Endothelial cell of umbilical vein (primary cell): ENCODE results near the gene DAP. TPM values are rescaled to one million over a fixed set of nuclear protein-coding genes. Genes with fewer than 3 reads are reported as not detected.

ENCODE experiments used
- BruUV-seq: library from RNA; stranded (reverse); fragments of 400-500 nt; replicated peaks from 2 replicates; lab custom pipeline; 2021; lab: Mats Ljungman, UMichigan
- CTCF ChIA-PET: fragments of 300-600, 350-600 bp; sonication (Branson Sonifier 250); formaldehyde crosslinking; loops from one replicate; lab custom pipeline; 2021; ENCODE audit warnings: antibody characterized with exemption, inconsistent platforms; lab: Charles Lee
- POLR2A ChIA-PET: fragments of 300-600, 350-600 bp; sonication (Branson Sonifier 250); formaldehyde crosslinking; loops from one replicate; lab custom pipeline; 2021; ENCODE audit warnings: antibody characterized with exemption, inconsistent platforms; lab: Charles Lee
- DNase-seq: peaks from one replicate; pipeline ENCODE4 v3.0.0-alpha.2; 2011; ENCODE audit warnings: low read depth, low spot score
- FAIRE-seq: peaks from 2 replicates; lab custom pipeline; 2011; peaks lifted over from hg19 to GRCh38; lab: Jason Lieb, UNC
- H2AFZ ChIP-seq: 2 replicates; pipeline ENCODE4 v1.6.0; 2012; ENCODE audit warnings: low read depth, low read length, control low read depth, inconsistent platforms
- H3K27ac ChIP-seq: 2 replicates; pipeline ENCODE4 v1.5.1; 2011; ENCODE audit warnings: low read depth, mild to moderate bottlenecking, control low read depth, low read length, moderate library complexity; ENCODE audit not compliant: insufficient read depth
- H3K27me3 ChIP-seq, 2 experiments: 2 replicates each; pipeline versions ENCODE4 v1.6.0 to v1.6.1; 2011; ENCODE audit warnings: low read length in 2 of 2, mixed read lengths in 1 of 2; ENCODE audit not compliant: control insufficient read depth in 2 of 2, insufficient read depth in 2 of 2
- H3K36me3 ChIP-seq, 2 experiments: 2 replicates in 1 of 2; 3 replicates in 1 of 2; pipeline ENCODE4 v1.5.1; 2011; ENCODE audit warnings: low read length in 2 of 2, mild to moderate bottlenecking in 1 of 2, moderate library complexity in 1 of 2; ENCODE audit not compliant: control insufficient read depth in 2 of 2, insufficient read depth in 2 of 2; ENCODE audit errors: extremely low read depth in 1 of 2
- H3K4me1 ChIP-seq: 3 replicates; pipeline ENCODE4 v1.5.1; 2011; ENCODE audit warnings: mild to moderate bottlenecking, low read length; ENCODE audit not compliant: control insufficient read depth, insufficient read depth; ENCODE audit errors: extremely low read depth
- H3K4me2 ChIP-seq: 2 replicates; pipeline ENCODE4 v1.6.1; 2011; ENCODE audit warnings: low read length, control low read depth, mixed read lengths; ENCODE audit not compliant: insufficient read depth
- H3K4me3 ChIP-seq, 3 experiments: fragments of 200-600 bp in 1 of 3; sonication (generic), shearing (Covaris generic) in 1 of 3; replicated peaks in 1 of 3; 2 replicates each; pipeline ENCODE4 v1.5.1; 2011 to 2016; ENCODE audit warnings: control low read depth in 3 of 3, low read length in 3 of 3, mild to moderate bottlenecking in 2 of 3, inconsistent platforms in 1 of 3, low read depth in 1 of 3, moderate library complexity in 1 of 3; ENCODE audit not compliant: insufficient read depth in 1 of 3
- H3K79me2 ChIP-seq: 2 replicates; pipeline ENCODE4 v1.6.0; 2012; ENCODE audit warnings: low read length, inconsistent platforms; ENCODE audit not compliant: control insufficient read depth, insufficient read depth
- H3K9ac ChIP-seq: replicated peaks from 2 replicates; pipeline ENCODE3; 2011; ENCODE audit warnings: low read length, control low read depth; ENCODE audit not compliant: insufficient read depth; ENCODE audit errors: extremely low read depth
- H3K9me1 ChIP-seq: replicated peaks from 3 replicates; pipeline ENCODE4 v1.6.0; 2011; ENCODE audit warnings: mild to moderate bottlenecking, low read length; ENCODE audit not compliant: control insufficient read depth, insufficient read depth; ENCODE audit errors: extremely low read depth
- H3K9me3 ChIP-seq: replicated peaks from 2 replicates; pipeline ENCODE4 v1.5.1; 2012; ENCODE audit warnings: low read length, inconsistent platforms; ENCODE audit not compliant: control insufficient read depth, insufficient read depth
- H4K20me1 ChIP-seq: replicated peaks from 2 replicates; pipeline ENCODE3; 2011; ENCODE audit warnings: mild to moderate bottlenecking, low read length; ENCODE audit not compliant: control insufficient read depth, insufficient read depth; ENCODE audit errors: extremely low read depth
- EZH2 ChIP-seq: IDR thresholded peaks from 2 replicates; pipeline ENCODE4 v1.6.1; 2012; ENCODE audit warnings: borderline replicate concordance, low read depth, mild to moderate bottlenecking, moderate library complexity, low read length, inconsistent platforms; ENCODE audit not compliant: severe bottlenecking
- FOS ChIP-seq: IDR thresholded peaks from 2 replicates; pipeline ENCODE4 v1.6.1; 2011; ENCODE audit warnings: mild to moderate bottlenecking, low read length, moderate library complexity, borderline replicate concordance; ENCODE audit not compliant: insufficient read depth
- GATA2 ChIP-seq: IDR thresholded peaks from 2 replicates; pipeline ENCODE4 v1.7.0; 2011; ENCODE audit warnings: low read depth, mild to moderate bottlenecking, moderate library complexity, mixed read lengths, low read length; ENCODE audit not compliant: insufficient read length, insufficient read depth
- JUN ChIP-seq: IDR thresholded peaks from 2 replicates; pipeline ENCODE4 v1.6.1; 2011; ENCODE audit warnings: borderline replicate concordance, low read depth; ENCODE audit not compliant: insufficient read length, insufficient read depth
- MYC ChIP-seq: IDR thresholded peaks from one replicate; pipeline ENCODE4 v1.6.1; 2011; ENCODE audit warnings: mild to moderate bottlenecking, low read depth, low read length
- POLR2A ChIP-seq: IDR thresholded peaks from 2 replicates; pipeline ENCODE4 v1.6.1; 2012; ENCODE audit warnings: low read depth, mild to moderate bottlenecking, control low read depth, low read length
- POLR2AphosphoS5 ChIP-seq: IDR thresholded peaks from 2 replicates; pipeline ENCODE4 v1.6.1; 2012; ENCODE audit warnings: low read depth, mild to moderate bottlenecking, control low read depth, low read length, moderate library complexity; ENCODE audit not compliant: insufficient read depth
- dilution Hi-C: fragments of 300-500 bp; cut with MboI; formaldehyde crosslinking; loops from one replicate; pipeline ENCODE4 v1.15.0; 2019; ENCODE audit warnings: low sequenced_read_pairs; ENCODE audit not compliant: extremely low pct_ligation_motif_present
- intact Hi-C: fragments of 100-400 bp; cut with micrococcal nuclease; formaldehyde crosslinking; loops from one replicate; pipeline ENCODE4 v1.10.0; 2022
- polyA plus RNA-seq, 4 experiments: library from polyadenylated mRNA; depleted of rRNA in 3 of 4; stranded (reverse) in 3 of 4; unstranded in 1 of 4; fragments of >200 nt; gene quantifications; 2 replicates each; pipeline versions ENCODE4 v1.2.1 to v1.2.3, GENCODE V29; 2011 to 2012; ENCODE audit warnings: missing spikeins in 1 of 4
- total RNA-seq: library from RNA; stranded (reverse); gene quantifications from 2 replicates; pipeline ENCODE4 v1.2.3, GENCODE V29; 2021
- TF ChIP-seq, protein P1 (sequence below), 2 donors: IDR thresholded peaks; 1 replicate in 1 of 2; 2 replicates in 1 of 2; pipeline ENCODE4 v1.5.1; 2011; ENCODE audit warnings: low read length in 2 of 2, mild to moderate bottlenecking in 2 of 2, moderate library complexity in 2 of 2, control low read depth in 1 of 2, inconsistent platforms in 1 of 2, low read depth in 1 of 2; ENCODE audit not compliant: insufficient read depth in 1 of 2; ENCODE audit errors: extremely low read depth in 1 of 2
- TF ChIP-seq, protein P2 (sequence below): IDR thresholded peaks from 2 replicates; pipeline ENCODE4 v1.6.1; 2011; ENCODE audit not compliant: insufficient read depth, insufficient read length

Gene DAP
- total and polyA plus RNA-seq, 2 donors (not counting 3 experiments of a cell fraction or from before 2014, with no cell fraction given), result 79.8 to 188 TPM

GRCh38 chr5:10674096-10674495, 86.9 kb downstream of the DAP start:
- no TSS peak for BruUV-seq
- Histone ChIP-seq H3K79me2 (no peaks in the 10 kb centered on the region), H3K27me3 (peaks cover 4 to 7% of the 10 kb centered on the region in 2 experiments), H3K9me3 (no peaks in the 10 kb centered on the region), H3K4me3 (no peak overlapping the region), H3K9ac (no peak overlapping the region), H2AFZ (no peak overlapping the region), H3K36me3 (peaks cover 0 to 10% of the 10 kb centered on the region in 2 experiments), H4K20me1 (no peaks in the 10 kb centered on the region), H3K27ac (no peak overlapping the region), H3K4me2 (no peak overlapping the region), H3K9me1 (no peaks in the 10 kb centered on the region), H3K4me1 (no peaks in the 10 kb centered on the region)
- intact Hi-C loops, result no loop called here
- dilution Hi-C loops, result no loop called here
- ChIA-PET POLR2A (no interaction called here), CTCF (interaction anchor here (2.2 kb wide), 1 partner anchor 221 kb away, joined by 12 read pairs; no protein-coding TSS in a partner anchor)
- DNase-seq (no peak), FAIRE-seq (no peak)
- TF ChIP-seq FOS (no peak), EZH2 (no peak)

GRCh38 chr5:10673407-10673806, 87.6 kb downstream of the DAP start:
- TF ChIP-seq EZH2, result no peak
- TF ChIP-seq GATA2, result no peak
- TF ChIP-seq, protein P1, sequence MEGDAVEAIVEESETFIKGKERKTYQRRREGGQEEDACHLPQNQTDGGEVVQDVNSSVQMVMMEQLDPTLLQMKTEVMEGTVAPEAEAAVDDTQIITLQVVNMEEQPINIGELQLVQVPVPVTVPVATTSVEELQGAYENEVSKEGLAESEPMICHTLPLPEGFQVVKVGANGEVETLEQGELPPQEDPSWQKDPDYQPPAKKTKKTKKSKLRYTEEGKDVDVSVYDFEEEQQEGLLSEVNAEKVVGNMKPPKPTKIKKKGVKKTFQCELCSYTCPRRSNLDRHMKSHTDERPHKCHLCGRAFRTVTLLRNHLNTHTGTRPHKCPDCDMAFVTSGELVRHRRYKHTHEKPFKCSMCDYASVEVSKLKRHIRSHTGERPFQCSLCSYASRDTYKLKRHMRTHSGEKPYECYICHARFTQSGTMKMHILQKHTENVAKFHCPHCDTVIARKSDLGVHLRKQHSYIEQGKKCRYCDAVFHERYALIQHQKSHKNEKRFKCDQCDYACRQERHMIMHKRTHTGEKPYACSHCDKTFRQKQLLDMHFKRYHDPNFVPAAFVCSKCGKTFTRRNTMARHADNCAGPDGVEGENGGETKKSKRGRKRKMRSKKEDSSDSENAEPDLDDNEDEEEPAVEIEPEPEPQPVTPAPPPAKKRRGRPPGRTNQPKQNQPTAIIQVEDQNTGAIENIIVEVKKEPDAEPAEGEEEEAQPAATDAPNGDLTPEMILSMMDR (IDR thresholded peaks at IDR 0.05; ENCODE audit: extremely low read depth in 1 of 2, insufficient read depth in 1 of 2, low read depth in 1 of 2, low read length in 2 of 2), result no peak
- TF ChIP-seq JUN, result no peak
- no peak for TF ChIP-seq FOS
- TF ChIP-seq, protein P2, sequence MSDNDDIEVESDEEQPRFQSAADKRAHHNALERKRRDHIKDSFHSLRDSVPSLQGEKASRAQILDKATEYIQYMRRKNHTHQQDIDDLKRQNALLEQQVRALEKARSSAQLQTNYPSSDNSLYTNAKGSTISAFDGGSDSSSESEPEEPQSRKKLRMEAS, result no peak
- TF ChIP-seq MYC, result no peak
- TF ChIP-seq POLR2AphosphoS5, result no peak
- TF ChIP-seq POLR2A, result no peak
- Histone ChIP-seq H3K27ac (no peak overlapping the region), H3K4me3 (no peak overlapping the region), H3K4me1 (no peaks in the 10 kb centered on the region), H3K9me3 (no peaks in the 10 kb centered on the region), H3K9ac (no peak overlapping the region), H4K20me1 (no peaks in the 10 kb centered on the region), H3K79me2 (no peaks in the 10 kb centered on the region), H3K9me1 (no peaks in the 10 kb centered on the region), H3K36me3 (peaks cover 0 to 7% of the 10 kb centered on the region in 2 experiments), H3K27me3 (peaks cover 4 to 7% of the 10 kb centered on the region in 2 experiments), H2AFZ (no peak overlapping the region), H3K4me2 (no peak overlapping the region)
- BruUV-seq, result no TSS peak
- FAIRE-seq (no peak), DNase-seq (no peak)
- ChIA-PET POLR2A (no interaction called here), CTCF (no interaction called here)
- dilution Hi-C loops (no loop called here), intact Hi-C loops (no loop called here)
